ENCODE data around the gene GABRP. TPM values are rescaled to one million over a fixed set of nuclear protein-coding genes. Genes with fewer than 3 reads are reported as not detected.
"Not testable (repeated sequence)": the region's sequence is repeated elsewhere in the genome, so short reads cannot be mapped to it uniquely, and the experiment has no call there.

Gene GABRP
- total RNA-seq, 1 experiment from 2014 or later = 1.5 TPM

GRCh38 chr5:170832241-170832640 lies 48.7 kb downstream of the GABRP start:
- no peak overlapping the region for H2BK20ac ChIP-seq (ENCODE audit: low read depth, low read length, poor library complexity, severe bottlenecking)
- no peak overlapping the region for H3K56ac ChIP-seq (ENCODE audit: insufficient read length, low read depth, low read length)
- no CpG with 5 or more reads among the region's 7 CpGs for WGBS (ENCODE audit: extremely low coverage, insufficient read length, low lambda C conversion rate)
- no peaks in the 10 kb centered on the region for H3K79me1 ChIP-seq (ENCODE audit: insufficient read depth, low read depth, low read length, poor library complexity, severe bottlenecking)
- H3T11ph ChIP-seq (ENCODE audit: low read length) = no peak overlapping the region
- H2BK120ac ChIP-seq (ENCODE audit: low read depth, low read length, poor library complexity, severe bottlenecking) = no peak overlapping the region
- no peak overlapping the region for H2AFZ ChIP-seq (ENCODE audit: low read length)
- no peak overlapping the region for H4K91ac ChIP-seq (ENCODE audit: insufficient read length, low read depth, low read length)
- no peaks in the 10 kb centered on the region for H3K9me3 ChIP-seq (ENCODE audit: control insufficient read depth, low read depth, low read length)
- Mint-ChIP-seq H3K36me3 (ENCODE audit: insufficient read depth in 1 of 3, low read depth in 3 of 3) (peaks cover 0 to 15% (median 5%) of the 10 kb centered on the region in 3 experiments; a peak in 5 of 7 replicates), H3K4me3 (no peak overlapping the region), H3K27me3 (ENCODE audit: low read depth) (no peaks in the 10 kb centered on the region; the same call in 1 of the 2 replicates), H3K27ac (no peak overlapping the region), H3K9me3 (peaks cover 17 to 18% of the 10 kb centered on the region in 2 experiments; a peak in 4 of 5 replicates), H3K4me1 (peaks cover 0 to 3% of the 10 kb centered on the region in 2 experiments; a peak in 2 of 4 replicates)
- DNase-seq = peak; percentile 35
- peak; percentile 21; the same call in 1 of the 3 replicates for TF ChIP-seq CTCF (conservative IDR thresholded peaks at IDR 0.05)
- no peak overlapping the region for H4K5ac ChIP-seq (ENCODE audit: insufficient read length, low read depth, low read length)
- H3K23ac ChIP-seq (ENCODE audit: insufficient read length, low read depth, low read length) = no peak overlapping the region
- H3K14ac ChIP-seq (ENCODE audit: insufficient read depth, low read length) = no peak overlapping the region
- H4K20me1 ChIP-seq (ENCODE audit: control insufficient read depth, insufficient read depth, insufficient read length) = no peaks in the 10 kb centered on the region
- H2AK5ac ChIP-seq (ENCODE audit: insufficient read length, low read length) = no peak overlapping the region
- no peak overlapping the region for H2BK12ac ChIP-seq (ENCODE audit: insufficient read length, low read depth, low read length)
- no peak overlapping the region for H3K9ac ChIP-seq (ENCODE audit: extremely low read depth, insufficient read length, low read length)
- H2BK5ac ChIP-seq (ENCODE audit: insufficient read length, low read length) = no peak overlapping the region
- no peak overlapping the region for H3K4ac ChIP-seq (ENCODE audit: low read depth, low read length)
- H4K8ac ChIP-seq (replicated peaks; ENCODE audit: insufficient read length, low read depth, low read length) = no peak overlapping the region
- H3K18ac ChIP-seq (ENCODE audit: insufficient read length, low read depth, low read length) = no peak overlapping the region
- no peaks in the 10 kb centered on the region for H3K79me2 ChIP-seq (ENCODE audit: insufficient read depth, low read length)
- H3K23me2 ChIP-seq (ENCODE audit: insufficient read length, low read depth, low read length, poor library complexity, severe bottlenecking) = no peaks in the 10 kb centered on the region
- H3K27me3 ChIP-seq (ENCODE audit: insufficient read depth, low read length) = no peaks in the 10 kb centered on the region
- H2BK15ac ChIP-seq (ENCODE audit: low read depth, low read length) = no peak overlapping the region
- H3K4me2 ChIP-seq (ENCODE audit: insufficient read depth, insufficient read length, low read length) = no peak overlapping the region
- no peak overlapping the region for H3K27ac ChIP-seq (ENCODE audit: insufficient read length, low read depth, low read length)
- H3K4me1 ChIP-seq (ENCODE audit: insufficient read depth, low read length) = no peaks in the 10 kb centered on the region; the same call in 1 of the 2 replicates

GRCh38 chr5:170833981-170834380 lies 50.5 kb downstream of the GABRP start:
- H3K4me2 ChIP-seq (ENCODE audit: insufficient read depth, insufficient read length, low read length); H3K23me2 ChIP-seq (ENCODE audit: insufficient read length, low read depth, low read length, poor library complexity, severe bottlenecking); H3K4me3 Mint-ChIP-seq; H4K5ac ChIP-seq (ENCODE audit: insufficient read length, low read depth, low read length); H3K79me1 ChIP-seq (ENCODE audit: insufficient read depth, low read depth, low read length, poor library complexity, severe bottlenecking); H3K27me3 ChIP-seq (ENCODE audit: insufficient read depth, low read length); H3K9me3 ChIP-seq (ENCODE audit: control insufficient read depth, low read depth, low read length); DNase-seq; H3K36me3 Mint-ChIP-seq (ENCODE audit: insufficient read depth in 1 of 3, low read depth in 3 of 3); H2AK5ac ChIP-seq (ENCODE audit: insufficient read length, low read length); H2BK12ac ChIP-seq (ENCODE audit: insufficient read length, low read depth, low read length); H3K14ac ChIP-seq (ENCODE audit: insufficient read depth, low read length); H2AFZ ChIP-seq (ENCODE audit: low read length); H4K20me1 ChIP-seq (ENCODE audit: control insufficient read depth, insufficient read depth, insufficient read length); H3K56ac ChIP-seq (ENCODE audit: insufficient read length, low read depth, low read length); H3K27me3 Mint-ChIP-seq (ENCODE audit: low read depth); H3K4me1 Mint-ChIP-seq; H3K9ac ChIP-seq (ENCODE audit: extremely low read depth, insufficient read length, low read length); H3K4ac ChIP-seq (ENCODE audit: low read depth, low read length); H3T11ph ChIP-seq (ENCODE audit: low read length); H3K79me2 ChIP-seq (ENCODE audit: insufficient read depth, low read length); H3K18ac ChIP-seq (ENCODE audit: insufficient read length, low read depth, low read length); H3K27ac Mint-ChIP-seq; H2BK5ac ChIP-seq (ENCODE audit: insufficient read length, low read length); H4K8ac ChIP-seq (replicated peaks; ENCODE audit: insufficient read length, low read depth, low read length); H3K23ac ChIP-seq (ENCODE audit: insufficient read length, low read depth, low read length); H3K9me3 Mint-ChIP-seq; H2BK15ac ChIP-seq (ENCODE audit: low read depth, low read length); H3K4me1 ChIP-seq (ENCODE audit: insufficient read depth, low read length); H3K27ac ChIP-seq (ENCODE audit: insufficient read length, low read depth, low read length); H4K91ac ChIP-seq (ENCODE audit: insufficient read length, low read depth, low read length); H2BK120ac ChIP-seq (ENCODE audit: low read depth, low read length, poor library complexity, severe bottlenecking); H2BK20ac ChIP-seq (ENCODE audit: low read depth, low read length, poor library complexity, severe bottlenecking): not testable (repeated sequence)
- WGBS (ENCODE audit: extremely low coverage, insufficient read length, low lambda C conversion rate) = no CpG with 5 or more reads among the region's 2 CpGs
